HCT116 (cell line): Measurements from ENCODE around the gene PDE4D. TPM values are rescaled to one million over a fixed set of nuclear protein-coding genes. Genes with fewer than 3 reads are reported as not detected.

Source experiments
- ATAC-seq: fragments of 200-7000 bp; cut with Tn5 transposase; 2 replicates; pipeline ENCODE4 v1.9.1; 2020; ENCODE audit warnings: mild to moderate bottlenecking, moderate library complexity
- BruUV-seq: library from RNA; stranded (reverse); fragments of 400-500 nt; replicated peaks from 2 replicates; lab custom pipeline; 2021; lab: Mats Ljungman, UMichigan
- CTCF ChIA-PET: fragments of 300-600 bp; sonication (Branson Sonifier 250); formaldehyde crosslinking; loops from one replicate; lab custom pipeline; 2021; ENCODE audit warnings: antibody characterized with exemption; lab: Charles Lee
- POLR2A ChIA-PET: fragments of 300-600, 350-600 bp; sonication (Branson Sonifier 250); formaldehyde crosslinking; loops from one replicate; lab custom pipeline; 2021; ENCODE audit warnings: antibody characterized with exemption; lab: Charles Lee
- RAD21 ChIA-PET, 2 experiments: fragments of 300-600 bp; sonication (Branson Sonifier 250); formaldehyde crosslinking; loops; one replicate each; lab custom pipeline; 2023; ENCODE audit warnings: low total read pairs in 2 of 2; ENCODE audit not compliant: uncharacterized antibody in 2 of 2, unreplicated experiment in 2 of 2, low non-redundant PET in 1 of 2; lab: Charles Lee
- DNase-seq: peaks from one replicate; pipeline ENCODE4 v3.0.0-alpha.2; 2010; ENCODE audit warnings: low read depth, low spot score
- H2AFZ ChIP-seq: fragments of 200-600 bp; shearing (Covaris generic), sonication (generic); 2 replicates; pipeline ENCODE4 v1.6.1; 2017; ENCODE audit warnings: low read depth, mixed run types, mixed read lengths, antibody characterized with exemption, low read length; ENCODE audit not compliant: poor library complexity, severe bottlenecking
- H3K27ac ChIP-seq: 2 replicates; pipeline ENCODE4 v1.5.1; 2012; ENCODE audit warnings: low read depth, low read length
- H3K27me3 ChIP-seq: fragments of 200-600 bp; sonication (generic); 2 replicates; pipeline ENCODE4 v1.6.1; 2016; ENCODE audit warnings: mixed run types, low read length, mixed read lengths; ENCODE audit not compliant: insufficient read depth
- H3K36me3 ChIP-seq, 2 experiments: fragments of 200-500 bp in 1 of 2; fragments of 200-600 bp in 1 of 2; sonication (Bioruptor generic) in 1 of 2; sonication (generic) in 1 of 2; 2 replicates each; pipeline versions ENCODE4 v1.5.1 to v1.6.1; 2014 to 2016; ENCODE audit warnings: low read length in 2 of 2, inconsistent platforms in 1 of 2, mixed read lengths in 1 of 2, mixed run types in 1 of 2; ENCODE audit not compliant: insufficient read depth in 2 of 2, control insufficient read depth in 1 of 2
- H3K4me1 ChIP-seq, 2 experiments: fragments of 200-600 bp in 1 of 2; sonication (generic) in 1 of 2; 2 replicates each; pipeline versions ENCODE4 v1.5.1 to v1.6.1; 2012 to 2017; ENCODE audit warnings: low read length in 2 of 2, inconsistent platforms in 1 of 2, mild to moderate bottlenecking in 1 of 2, mixed read lengths in 1 of 2, mixed run types in 1 of 2, moderate library complexity in 1 of 2; ENCODE audit not compliant: insufficient read depth in 2 of 2, control insufficient read depth in 1 of 2
- H3K4me2 ChIP-seq: fragments of 200-600 bp; sonication (generic); 2 replicates; pipeline ENCODE4 v1.6.1; 2017; ENCODE audit warnings: mixed run types, low read length, mixed read lengths
- H3K4me3 ChIP-seq, 2 experiments: fragments of 200-600 bp in 1 of 2; sonication (generic) in 1 of 2; replicated peaks in 1 of 2; 2 replicates each; pipeline ENCODE4 v1.5.1; 2011 to 2016; ENCODE audit warnings: low read length in 2 of 2, control low read depth in 1 of 2, low read depth in 1 of 2, mild to moderate bottlenecking in 1 of 2, mixed read lengths in 1 of 2, mixed run types in 1 of 2
- H3K79me2 ChIP-seq: fragments of 200-600 bp; sonication (generic); 2 replicates; pipeline ENCODE4 v1.6.1; 2017; ENCODE audit warnings: mild to moderate bottlenecking, mixed run types, low read length, moderate library complexity, mixed read lengths; ENCODE audit not compliant: insufficient read depth
- H3K9ac ChIP-seq: fragments of 200-600 bp; sonication (generic); 2 replicates; pipeline ENCODE4 v1.6.1; 2016; ENCODE audit warnings: low read length, mixed read lengths
- H3K9me2 ChIP-seq: fragments of 200-600 bp; sonication (generic), shearing (Covaris generic); 2 replicates; pipeline ENCODE4 v1.6.1; 2017; ENCODE audit warnings: mixed run types, mild to moderate bottlenecking, moderate library complexity; ENCODE audit not compliant: insufficient read depth
- H3K9me3 ChIP-seq, 2 experiments: fragments of 200-500 bp in 1 of 2; fragments of 200-600 bp in 1 of 2; sonication (Bioruptor generic) in 1 of 2; sonication (generic) in 1 of 2; 2 replicates each; pipeline ENCODE4 v1.6.1; 2014 to 2017; ENCODE audit warnings: low read length in 2 of 2, mixed read lengths in 2 of 2, inconsistent platforms in 1 of 2, low read depth in 1 of 2, mild to moderate bottlenecking in 1 of 2, mixed run types in 1 of 2, moderate library complexity in 1 of 2; ENCODE audit not compliant: control insufficient read depth in 1 of 2, insufficient read depth in 1 of 2
- H4K20me1 ChIP-seq: fragments of 200-600 bp; sonication (generic), shearing (Covaris generic); 2 replicates; pipeline ENCODE4 v1.6.1; 2017; ENCODE audit warnings: mixed run types, mild to moderate bottlenecking, moderate library complexity; ENCODE audit not compliant: insufficient read depth
- ATF3 ChIP-seq: IDR thresholded peaks from 2 replicates; pipeline ENCODE4 v1.6.1; 2012
- CTCF ChIP-seq, 3 experiments: fragments of 200-600 bp in 1 of 3; sonication (generic) in 1 of 3; IDR thresholded peaks in 2 of 3; conservative IDR thresholded peaks in 1 of 3; 2 replicates each; pipeline ENCODE4 v1.5.1; 2012 to 2017; ENCODE audit warnings: low read depth in 2 of 3, low read length in 2 of 3, antibody characterized with exemption in 1 of 3, borderline replicate concordance in 1 of 3, control low read depth in 1 of 3, mild to moderate bottlenecking in 1 of 3, mixed read lengths in 1 of 3, mixed run types in 1 of 3, moderate library complexity in 1 of 3; ENCODE audit not compliant: insufficient read depth in 1 of 3
- SRF ChIP-seq: IDR thresholded peaks from 2 replicates; pipeline ENCODE4 v1.6.1; 2012; ENCODE audit warnings: low read depth
- TCF7L2 ChIP-seq: IDR thresholded peaks from 2 replicates; pipeline ENCODE4 v1.7.0; 2011; ENCODE audit warnings: borderline replicate concordance, inconsistent platforms; ENCODE audit not compliant: insufficient read depth, insufficient read length; ENCODE audit errors: extremely low read depth
- YY1 ChIP-seq: IDR thresholded peaks from 2 replicates; pipeline ENCODE4 v1.6.1; 2011; ENCODE audit warnings: low read length, low read depth, moderate library complexity, mild to moderate bottlenecking; ENCODE audit not compliant: insufficient replicate concordance; ENCODE audit errors: extremely low read depth
- ZNF274 ChIP-seq: fragments of 200-500 bp; sonication (Bioruptor generic); IDR thresholded peaks from 2 replicates; pipeline ENCODE4 v1.6.1; 2014; ENCODE audit warnings: mild to moderate bottlenecking, low read depth, low read length, inconsistent platforms
- intact Hi-C: fragments of 100-400 bp; cut with micrococcal nuclease; formaldehyde crosslinking; loops from 2 replicates; pipeline ENCODE4 v1.10.0; 2022
- total RNA-seq: library from RNA; stranded (reverse); gene quantifications from one replicate; pipeline ENCODE4 v1.2.1, GENCODE V29; 2021; ENCODE audit not compliant: unreplicated experiment

PDE4D gene
- total RNA-seq, 1 experiment from 2014 or later, result 1.1 TPM

GRCh38 chr5:59722874-59723273 lies 170.7 kb downstream of the PDE4D start:
- H3K4me1 ChIP-seq, result no peaks in the 10 kb centered on the region
- TF ChIP-seq ATF3 (no peak), YY1 (no peak), TCF7L2 (no peak), ZNF274 (no peak), SRF (no peak), CTCF (IDR thresholded peaks at IDR 0.05 in 2 of 3, conservative IDR thresholded peaks at IDR 0.05 in 1 of 3; ENCODE audit: borderline replicate concordance in 1 of 3, insufficient read depth in 1 of 3, low read depth in 2 of 3, low read length in 2 of 3) (no peak)
- TF ChIP-seq, all 23 proteins: peak for 0
- no peak overlapping the region for H3K27ac ChIP-seq
- BruUV-seq, result no TSS peak
- no peaks in the 10 kb centered on the region for H4K20me1 ChIP-seq
- H3K9me2 ChIP-seq, result no peaks in the 10 kb centered on the region
- H3K9ac ChIP-seq, result no peak overlapping the region
- intact Hi-C loops, result loop anchor here (5.0 kb wide), 1 partner anchor 331 kb away; no protein-coding TSS in a partner anchor
- H3K27me3 ChIP-seq, result 0 out of 2 replicates have a peak, but pooled peaks cover 3% of the 10 kb centered on the region
- H3K9me3 ChIP-seq, result no peaks in the 10 kb centered on the region
- ChIA-PET RAD21 (no interaction called here), POLR2A (no interaction called here), CTCF (no interaction called here)
- DNase-seq (no peak), ATAC-seq (no peak)
- no peaks in the 10 kb centered on the region for H3K36me3 ChIP-seq
- H3K4me2 ChIP-seq, result no peak overlapping the region
- no peak overlapping the region for H2AFZ ChIP-seq
- H3K79me2 ChIP-seq, result no peaks in the 10 kb centered on the region
- no peak overlapping the region for H3K4me3 ChIP-seq
